Measurements from ENCODE around the gene DCTN3. TPM values are rescaled to one million over a fixed set of nuclear protein-coding genes. Genes with fewer than 3 reads are reported as not detected.

DCTN3 gene
- total and polyA plus RNA-seq, 9 of the 15 experiments (the other 6 are each of a cell fraction or from before 2014, with no cell fraction given) = 11.0 to 51.0 (median 41.9) TPM

DNA sequence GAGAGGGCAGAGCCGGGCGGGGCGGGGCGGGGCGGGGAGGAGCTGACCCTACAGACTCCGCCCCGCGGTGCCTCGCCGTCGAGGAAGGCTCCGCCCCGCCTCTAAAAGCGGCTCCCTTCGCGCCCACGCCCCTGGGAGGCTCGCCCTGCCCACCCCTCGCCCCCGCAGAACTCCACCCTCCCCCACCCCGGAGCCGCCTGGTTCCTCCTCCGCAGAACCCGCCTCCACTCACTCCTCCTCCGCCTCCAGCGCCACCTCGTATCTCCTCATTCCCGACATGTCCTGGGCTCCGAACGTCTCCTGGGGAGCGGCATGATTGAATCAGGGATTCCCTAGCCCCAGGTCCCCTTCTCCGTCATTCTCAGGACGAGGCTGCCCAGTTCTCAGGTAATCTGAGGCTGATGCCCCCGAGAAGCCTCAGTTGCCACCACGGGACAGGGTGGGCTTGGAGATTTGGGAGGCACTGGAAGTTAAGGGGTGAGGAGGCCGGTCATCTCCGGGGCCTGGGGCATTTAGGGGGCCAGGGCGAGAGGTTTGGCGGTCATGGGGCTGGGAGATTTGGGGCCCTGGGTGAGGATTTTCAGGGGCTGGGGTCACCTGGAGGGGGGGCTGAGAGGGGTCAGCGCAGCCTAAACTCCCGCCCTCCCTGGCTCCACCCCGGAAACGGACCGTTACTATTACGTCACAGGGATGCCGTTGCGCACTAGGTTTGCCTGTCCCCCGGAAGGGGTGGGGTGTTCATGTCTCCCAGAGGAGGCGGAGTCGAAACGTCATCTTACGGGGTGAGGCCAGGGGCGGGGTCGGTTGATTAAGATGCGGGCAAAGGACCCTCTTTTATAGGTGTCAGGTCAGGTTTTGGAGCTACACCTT is 45.3 kb upstream of the DCTN3 start (continued):
- TF ChIP-seq, protein P1, sequence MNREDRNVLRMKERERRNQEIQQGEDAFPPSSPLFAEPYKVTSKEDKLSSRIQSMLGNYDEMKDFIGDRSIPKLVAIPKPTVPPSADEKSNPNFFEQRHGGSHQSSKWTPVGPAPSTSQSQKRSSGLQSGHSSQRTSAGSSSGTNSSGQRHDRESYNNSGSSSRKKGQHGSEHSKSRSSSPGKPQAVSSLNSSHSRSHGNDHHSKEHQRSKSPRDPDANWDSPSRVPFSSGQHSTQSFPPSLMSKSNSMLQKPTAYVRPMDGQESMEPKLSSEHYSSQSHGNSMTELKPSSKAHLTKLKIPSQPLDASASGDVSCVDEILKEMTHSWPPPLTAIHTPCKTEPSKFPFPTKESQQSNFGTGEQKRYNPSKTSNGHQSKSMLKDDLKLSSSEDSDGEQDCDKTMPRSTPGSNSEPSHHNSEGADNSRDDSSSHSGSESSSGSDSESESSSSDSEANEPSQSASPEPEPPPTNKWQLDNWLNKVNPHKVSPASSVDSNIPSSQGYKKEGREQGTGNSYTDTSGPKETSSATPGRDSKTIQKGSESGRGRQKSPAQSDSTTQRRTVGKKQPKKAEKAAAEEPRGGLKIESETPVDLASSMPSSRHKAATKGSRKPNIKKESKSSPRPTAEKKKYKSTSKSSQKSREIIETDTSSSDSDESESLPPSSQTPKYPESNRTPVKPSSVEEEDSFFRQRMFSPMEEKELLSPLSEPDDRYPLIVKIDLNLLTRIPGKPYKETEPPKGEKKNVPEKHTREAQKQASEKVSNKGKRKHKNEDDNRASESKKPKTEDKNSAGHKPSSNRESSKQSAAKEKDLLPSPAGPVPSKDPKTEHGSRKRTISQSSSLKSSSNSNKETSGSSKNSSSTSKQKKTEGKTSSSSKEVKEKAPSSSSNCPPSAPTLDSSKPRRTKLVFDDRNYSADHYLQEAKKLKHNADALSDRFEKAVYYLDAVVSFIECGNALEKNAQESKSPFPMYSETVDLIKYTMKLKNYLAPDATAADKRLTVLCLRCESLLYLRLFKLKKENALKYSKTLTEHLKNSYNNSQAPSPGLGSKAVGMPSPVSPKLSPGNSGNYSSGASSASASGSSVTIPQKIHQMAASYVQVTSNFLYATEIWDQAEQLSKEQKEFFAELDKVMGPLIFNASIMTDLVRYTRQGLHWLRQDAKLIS (CRISPR knock-in tag; IDR thresholded peaks at IDR 0.05) = peak; percentile 77; the same call in 1 of the 2 replicates
- TF ChIP-seq ZNF232 (CRISPR knock-in tag; IDR thresholded peaks at IDR 0.05) (no peak), RCOR1 (IDR thresholded peaks at IDR 0.05; ENCODE audit: borderline replicate concordance in 1 of 2, low read depth in 2 of 2, low read length in 2 of 2) (peak in 1 of 2 experiments; percentile 26; a peak in 1 of 4 replicates), ZBTB7A (IDR thresholded peaks at IDR 0.05; ENCODE audit: borderline replicate concordance, control insufficient read depth, low read depth, low read length) (peak; percentile 96), SMARCE1 (IDR thresholded peaks at IDR 0.05) (peak; percentile 35; the same call in 1 of the 2 replicates), MTA3 (IDR thresholded peaks at IDR 0.05; ENCODE audit: borderline replicate concordance) (peak; percentile 86), PHF8 (IDR thresholded peaks at IDR 0.05; ENCODE audit: borderline replicate concordance, low read length) (peak; percentile 77; the same call in 1 of the 2 replicates), SUPT5H (IDR thresholded peaks at IDR 0.05) (peak; percentile 95)
- TF ChIP-seq, protein P2, sequence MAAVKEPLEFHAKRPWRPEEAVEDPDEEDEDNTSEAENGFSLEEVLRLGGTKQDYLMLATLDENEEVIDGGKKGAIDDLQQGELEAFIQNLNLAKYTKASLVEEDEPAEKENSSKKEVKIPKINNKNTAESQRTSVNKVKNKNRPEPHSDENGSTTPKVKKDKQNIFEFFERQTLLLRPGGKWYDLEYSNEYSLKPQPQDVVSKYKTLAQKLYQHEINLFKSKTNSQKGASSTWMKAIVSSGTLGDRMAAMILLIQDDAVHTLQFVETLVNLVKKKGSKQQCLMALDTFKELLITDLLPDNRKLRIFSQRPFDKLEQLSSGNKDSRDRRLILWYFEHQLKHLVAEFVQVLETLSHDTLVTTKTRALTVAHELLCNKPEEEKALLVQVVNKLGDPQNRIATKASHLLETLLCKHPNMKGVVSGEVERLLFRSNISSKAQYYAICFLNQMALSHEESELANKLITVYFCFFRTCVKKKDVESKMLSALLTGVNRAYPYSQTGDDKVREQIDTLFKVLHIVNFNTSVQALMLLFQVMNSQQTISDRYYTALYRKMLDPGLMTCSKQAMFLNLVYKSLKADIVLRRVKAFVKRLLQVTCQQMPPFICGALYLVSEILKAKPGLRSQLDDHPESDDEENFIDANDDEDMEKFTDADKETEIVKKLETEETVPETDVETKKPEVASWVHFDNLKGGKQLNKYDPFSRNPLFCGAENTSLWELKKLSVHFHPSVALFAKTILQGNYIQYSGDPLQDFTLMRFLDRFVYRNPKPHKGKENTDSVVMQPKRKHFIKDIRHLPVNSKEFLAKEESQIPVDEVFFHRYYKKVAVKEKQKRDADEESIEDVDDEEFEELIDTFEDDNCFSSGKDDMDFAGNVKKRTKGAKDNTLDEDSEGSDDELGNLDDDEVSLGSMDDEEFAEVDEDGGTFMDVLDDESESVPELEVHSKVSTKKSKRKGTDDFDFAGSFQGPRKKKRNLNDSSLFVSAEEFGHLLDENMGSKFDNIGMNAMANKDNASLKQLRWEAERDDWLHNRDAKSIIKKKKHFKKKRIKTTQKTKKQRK (IDR thresholded peaks at IDR 0.05; ENCODE audit: borderline replicate concordance, low read depth, low read length) = no peak

Data from K562 (cell line).